H9 (cell line): Measurements from ENCODE around the gene TMEM266. TPM values are rescaled to one million over a fixed set of nuclear protein-coding genes. Genes with fewer than 3 reads are reported as not detected.

Source experiments
- DNase-seq: peaks from one replicate; pipeline ENCODE4 v3.0.0-alpha.2; 2017
- H2AFZ ChIP-seq: one replicate; pipeline ENCODE4 v1.6.1; 2013; ENCODE audit warnings: mild to moderate bottlenecking, low read length, control low read depth, moderate library complexity
- H2AK5ac ChIP-seq: 2 replicates; pipeline ENCODE4 v1.6.1; 2013; ENCODE audit warnings: low read length, control low read depth, mixed read lengths; ENCODE audit not compliant: insufficient read length
- H2BK120ac ChIP-seq: one replicate; pipeline ENCODE4 v1.6.1; 2013; ENCODE audit warnings: low read depth, mild to moderate bottlenecking, low read length, control low read depth, inconsistent platforms; ENCODE audit not compliant: poor library complexity, severe bottlenecking
- H2BK12ac ChIP-seq: 2 replicates; pipeline ENCODE4 v1.6.1; 2013; ENCODE audit warnings: low read length, control low read depth, mixed read lengths, low read depth; ENCODE audit not compliant: insufficient read length
- H2BK15ac ChIP-seq: 2 replicates; pipeline ENCODE4 v1.6.1; 2013; ENCODE audit warnings: low read depth, low read length, control low read depth
- H2BK20ac ChIP-seq: one replicate; pipeline ENCODE4 v1.6.1; 2013; ENCODE audit warnings: low read depth, mild to moderate bottlenecking, low read length, control low read depth, inconsistent platforms; ENCODE audit not compliant: poor library complexity, severe bottlenecking
- H2BK5ac ChIP-seq: 2 replicates; pipeline ENCODE4 v1.6.1; 2013; ENCODE audit warnings: low read length, control low read depth, mixed read lengths; ENCODE audit not compliant: insufficient read length
- H3K14ac ChIP-seq: 2 replicates; pipeline ENCODE4 v1.6.1; 2013; ENCODE audit warnings: low read length, control low read depth; ENCODE audit not compliant: insufficient read depth
- H3K18ac ChIP-seq: 2 replicates; pipeline ENCODE4 v1.6.1; 2013; ENCODE audit warnings: low read depth, mild to moderate bottlenecking, mixed read lengths, low read length, control low read depth; ENCODE audit not compliant: insufficient read length
- H3K23ac ChIP-seq: 2 replicates; pipeline ENCODE4 v1.6.1; 2013; ENCODE audit warnings: low read length, control low read depth, mixed read lengths, low read depth; ENCODE audit not compliant: insufficient read length
- H3K23me2 ChIP-seq: 2 replicates; pipeline ENCODE4 v1.6.1; 2013; ENCODE audit warnings: low read depth, mild to moderate bottlenecking, mixed read lengths, low read length, control low read depth; ENCODE audit not compliant: insufficient read length, poor library complexity, severe bottlenecking
- H3K27ac ChIP-seq: 2 replicates; pipeline ENCODE4 v1.5.1; 2013; ENCODE audit warnings: low read length, control low read depth, mixed read lengths, low read depth; ENCODE audit not compliant: insufficient read length
- H3K27me3 ChIP-seq: 2 replicates; pipeline ENCODE4 v1.6.1; 2013; ENCODE audit warnings: low read length, control low read depth, inconsistent platforms; ENCODE audit not compliant: insufficient read depth
- H3K4ac ChIP-seq: 2 replicates; pipeline ENCODE4 v1.6.1; 2013; ENCODE audit warnings: low read depth, mild to moderate bottlenecking, control low read depth, inconsistent platforms, low read length, moderate library complexity
- H3K4me1 ChIP-seq: 2 replicates; pipeline ENCODE4 v1.6.1; 2013; ENCODE audit warnings: low read length, control low read depth, inconsistent platforms; ENCODE audit not compliant: insufficient read depth
- H3K4me2 ChIP-seq: 2 replicates; pipeline ENCODE4 v1.6.1; 2013; ENCODE audit warnings: low read length, control low read depth, mixed read lengths; ENCODE audit not compliant: insufficient read length, insufficient read depth
- H3K56ac ChIP-seq: 2 replicates; pipeline ENCODE4 v1.6.1; 2013; ENCODE audit warnings: low read depth, mild to moderate bottlenecking, mixed read lengths, low read length, control low read depth; ENCODE audit not compliant: insufficient read length
- H3K79me1 ChIP-seq: 2 replicates; pipeline ENCODE4 v1.6.1; 2013; ENCODE audit warnings: low read depth, mild to moderate bottlenecking, moderate library complexity, low read length, control low read depth, inconsistent platforms; ENCODE audit not compliant: insufficient read depth, poor library complexity, severe bottlenecking
- H3K79me2 ChIP-seq: 2 replicates; pipeline ENCODE4 v1.6.1; 2013; ENCODE audit warnings: low read length, control low read depth, inconsistent platforms; ENCODE audit not compliant: insufficient read depth
- H3K9ac ChIP-seq: 2 replicates; pipeline ENCODE4 v1.6.1; 2013; ENCODE audit warnings: low read length, control low read depth, mixed read lengths; ENCODE audit not compliant: insufficient read length; ENCODE audit errors: extremely low read depth
- H3K9me3 ChIP-seq: one replicate; pipeline ENCODE4 v1.6.1; 2013; ENCODE audit warnings: low read depth, low read length, inconsistent platforms; ENCODE audit not compliant: control insufficient read depth
- H3T11ph ChIP-seq: one replicate; pipeline ENCODE4 v1.6.1; 2013; ENCODE audit warnings: mild to moderate bottlenecking, low read length, control low read depth, inconsistent platforms
- H4K20me1 ChIP-seq: one replicate; pipeline ENCODE4 v1.6.1; 2013; ENCODE audit not compliant: control insufficient read depth, insufficient read length, insufficient read depth
- H4K5ac ChIP-seq: 2 replicates; pipeline ENCODE4 v1.6.1; 2013; ENCODE audit warnings: low read depth, mild to moderate bottlenecking, mixed read lengths, low read length, control low read depth; ENCODE audit not compliant: insufficient read length
- H4K8ac ChIP-seq: replicated peaks from 2 replicates; pipeline ENCODE4 v1.6.1; 2013; ENCODE audit warnings: low read length, control low read depth, mixed read lengths, low read depth; ENCODE audit not compliant: insufficient read length
- H4K91ac ChIP-seq: 2 replicates; pipeline ENCODE4 v1.6.1; 2013; ENCODE audit warnings: low read depth, mild to moderate bottlenecking, moderate library complexity, mixed read lengths, low read length, control low read depth; ENCODE audit not compliant: insufficient read length
- H3K27ac Mint-ChIP-seq, 3 experiments: 2 replicates in 2 of 3; 3 replicates in 1 of 3; pipeline ENCODE4 v1.8.0; 2020 to 2021; ENCODE audit warnings: mixed read lengths in 3 of 3, mild to moderate bottlenecking in 1 of 3, moderate library complexity in 1 of 3
- H3K27me3 Mint-ChIP-seq: 2 replicates; pipeline ENCODE4 v1.8.0; 2021; ENCODE audit warnings: low read depth, mild to moderate bottlenecking, moderate library complexity, mixed read lengths
- H3K36me3 Mint-ChIP-seq, 3 experiments: 2 replicates in 2 of 3; 3 replicates in 1 of 3; pipeline ENCODE4 v1.8.0; 2020 to 2021; ENCODE audit warnings: low read depth in 3 of 3, mixed read lengths in 3 of 3; ENCODE audit not compliant: insufficient read depth in 1 of 3
- H3K4me1 Mint-ChIP-seq, 2 experiments: 2 replicates each; pipeline ENCODE4 v1.8.0; 2020; ENCODE audit warnings: mixed read lengths in 2 of 2
- H3K4me3 Mint-ChIP-seq, 2 experiments: 2 replicates in 1 of 2; 3 replicates in 1 of 2; pipeline ENCODE4 v1.8.0; 2020 to 2021; ENCODE audit warnings: mild to moderate bottlenecking in 2 of 2, mixed read lengths in 2 of 2, moderate library complexity in 1 of 2
- H3K9me3 Mint-ChIP-seq, 2 experiments: 2 replicates in 1 of 2; 3 replicates in 1 of 2; pipeline ENCODE4 v1.8.0; 2020; ENCODE audit warnings: mild to moderate bottlenecking in 2 of 2, mixed read lengths in 2 of 2, moderate library complexity in 1 of 2
- CTCF ChIP-seq: fragments of 200-600 bp; sonication (generic); conservative IDR thresholded peaks from 3 replicates; pipeline ENCODE4 v1.8.0; 2021; ENCODE audit warnings: antibody characterized with exemption, mild to moderate bottlenecking
- total RNA-seq: library from RNA; stranded (reverse); gene quantifications from 2 replicates; pipeline ENCODE4 v1.2.1, GENCODE V29; 2021

Gene TMEM266
- total RNA-seq, 1 experiment from 2014 or later: 0.81 TPM

- no peaks in the 10 kb centered on the region for H3K79me1 ChIP-seq
- no peak overlapping the region for H2BK120ac ChIP-seq
- DNase-seq: no peak
- no peaks in the 10 kb centered on the region for H3K9me3 Mint-ChIP-seq
- no peak overlapping the region for H4K5ac ChIP-seq
- H3K4me2 ChIP-seq: no peak overlapping the region
- H3K9me3 ChIP-seq: no peaks in the 10 kb centered on the region
- no peak overlapping the region for H2BK15ac ChIP-seq
- no peak overlapping the region for H2BK20ac ChIP-seq
- H3K4me1 Mint-ChIP-seq: peaks cover 8 to 12% of the 10 kb centered on the region in 2 experiments
- no peak overlapping the region for H3K4me3 Mint-ChIP-seq
- H3K23me2 ChIP-seq: no peaks in the 10 kb centered on the region
- H3K79me2 ChIP-seq: no peaks in the 10 kb centered on the region
- no peak overlapping the region for H3K23ac ChIP-seq
- H4K91ac ChIP-seq: no peak overlapping the region
- H2AFZ ChIP-seq: no peak overlapping the region
- H3K4me1 ChIP-seq: no peaks in the 10 kb centered on the region; the same call in 1 of the 2 replicates
- no peak overlapping the region for H3K18ac ChIP-seq
- H3T11ph ChIP-seq: no peak overlapping the region
- no peak overlapping the region for H2AK5ac ChIP-seq
- no peak overlapping the region for H3K14ac ChIP-seq
- no peaks in the 10 kb centered on the region for H3K27me3 ChIP-seq
- no peak overlapping the region for H2BK5ac ChIP-seq
- no peak overlapping the region for H2BK12ac ChIP-seq
- no peak overlapping the region for H3K27ac ChIP-seq
- no peak overlapping the region for H3K27ac Mint-ChIP-seq
- TF ChIP-seq CTCF: no peak
- H4K8ac ChIP-seq: no peak overlapping the region
- no peak overlapping the region for H3K56ac ChIP-seq
- peaks cover under 1% of the 10 kb centered on the region; the same call in 1 of the 2 replicates for H3K27me3 Mint-ChIP-seq
- no peaks in the 10 kb centered on the region for H4K20me1 ChIP-seq
- H3K9ac ChIP-seq: no peak overlapping the region
- no peaks in the 10 kb centered on the region; a peak in 2 of 7 replicates for H3K36me3 Mint-ChIP-seq
- no peak overlapping the region for H3K4ac ChIP-seq
Observed at GRCh38 chr15:76070192-76070591, 10.4 kb downstream of the TMEM266 start.
